ENCODE measurements around the gene TNFRSF14.

DNA sequence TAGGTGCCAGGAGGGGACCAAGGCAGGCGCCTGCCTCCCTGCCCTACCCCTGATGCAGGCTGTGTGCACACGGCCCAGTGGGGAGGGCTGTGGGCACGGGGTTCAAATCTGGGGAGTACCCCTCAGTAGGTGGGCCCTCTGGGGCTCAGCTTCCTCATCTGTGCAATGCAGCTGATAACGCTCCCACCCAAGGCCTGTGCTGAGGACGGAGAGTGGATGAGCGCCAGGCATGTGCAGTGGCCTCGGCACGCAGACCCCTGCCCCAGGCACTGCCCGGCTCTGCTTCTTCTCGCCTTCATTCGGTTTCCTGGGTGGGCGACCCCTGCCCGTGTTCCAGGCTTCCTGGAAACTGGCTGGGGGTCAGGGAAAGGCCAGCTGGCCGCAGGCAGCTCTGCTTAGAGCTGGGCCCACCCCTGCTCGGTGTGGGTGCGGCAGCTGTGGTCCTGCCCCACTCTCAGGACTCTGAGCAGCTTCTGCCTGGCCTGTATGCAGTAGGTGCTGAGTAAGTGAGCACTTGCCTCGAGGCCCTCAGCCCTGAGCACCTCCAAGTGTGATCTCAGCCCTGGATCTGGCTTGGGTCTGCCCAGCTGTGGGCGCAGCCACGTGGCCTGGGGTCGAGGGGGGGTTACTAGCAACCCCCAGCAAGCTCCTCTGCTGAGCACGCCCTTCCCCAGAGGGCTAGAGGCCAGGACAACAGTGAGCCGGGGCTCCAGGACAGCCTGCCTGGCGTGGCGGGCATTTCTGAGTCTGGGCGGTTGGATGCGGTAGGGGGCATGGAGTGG is 11.9 kb upstream of the TNFRSF14 start:
- TF ChIP-seq ZNF770 (CRISPR knock-in tag; IDR thresholded peaks at IDR 0.05) = no peak
- no peak for TF ChIP-seq TARDBP (CRISPR knock-in tag; IDR thresholded peaks at IDR 0.05)
- no peak for TF ChIP-seq YY1 (IDR thresholded peaks at IDR 0.05; ENCODE audit: insufficient read depth, insufficient replicate concordance, low read depth, low read length)
- TF ChIP-seq ZBTB8A (CRISPR knock-in tag; IDR thresholded peaks at IDR 0.05; ENCODE audit: borderline replicate concordance, low read depth) = no peak
- 0 out of 2 replicates have a peak, but pooled peaks have one; percentile 26 for TF ChIP-seq BORCS8-MEF2B (CRISPR knock-in tag; IDR thresholded peaks at IDR 0.05)
- no peak for TF ChIP-seq ZNF598 (CRISPR knock-in tag; IDR thresholded peaks at IDR 0.05; ENCODE audit: borderline replicate concordance)
- no peak for TF ChIP-seq NFE2L1 (CRISPR knock-in tag; IDR thresholded peaks at IDR 0.05; ENCODE audit: borderline replicate concordance)
- TF ChIP-seq SMARCC2 (IDR thresholded peaks at IDR 0.05) = no peak
- TF ChIP-seq XRCC5 (optimal IDR thresholded peaks at IDR 0.05; ENCODE audit: low read length) = no peak
- no peak for TF ChIP-seq TCF7L2 (IDR thresholded peaks at IDR 0.05; ENCODE audit: low read depth, low read length)

Measured in HepG2 (cell line).